Measurements from ENCODE around the gene RTKN2. TPM values are rescaled to one million over a fixed set of nuclear protein-coding genes. Genes with fewer than 3 reads are reported as not detected.

Gene RTKN2
- total and polyA plus RNA-seq, 9 of the 15 experiments (the other 6 are each of a cell fraction or from before 2014, with no cell fraction given): 0.03 to 0.11 (median 0.05) TPM; not detected in 2

DNA sequence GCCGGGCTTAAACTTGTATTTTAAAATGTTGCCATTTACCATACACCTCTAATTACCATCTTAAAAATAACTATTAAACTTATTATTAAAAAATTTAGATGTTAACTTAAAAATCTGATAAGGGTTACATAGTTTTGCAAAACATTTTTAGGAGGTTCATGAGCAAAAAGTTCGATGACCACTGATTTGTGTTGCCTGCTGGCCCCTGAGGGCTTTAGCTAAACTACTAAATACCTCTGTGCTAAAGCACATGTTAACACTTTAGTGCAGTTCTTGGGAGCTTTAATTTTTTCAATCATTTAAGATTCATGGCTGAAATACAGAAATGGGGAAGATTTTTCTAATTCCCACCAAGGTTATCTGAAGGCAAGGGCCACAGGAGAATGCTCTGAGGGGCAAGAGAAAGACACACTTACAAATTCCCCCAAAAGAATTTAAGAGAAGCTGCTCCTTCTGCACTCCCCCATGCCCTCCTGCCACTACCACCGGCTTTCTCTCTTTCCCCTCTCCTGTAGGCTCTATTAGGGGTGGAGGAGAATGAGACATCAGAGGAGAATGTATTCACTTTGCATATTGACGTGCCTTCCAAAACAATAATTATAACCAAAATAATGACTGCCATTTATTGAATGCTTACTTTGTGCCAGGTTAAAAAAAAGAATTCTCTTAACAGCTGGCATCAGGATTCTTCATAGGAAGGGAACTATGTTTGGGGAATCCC lies 106.2 kb downstream of the RTKN2 start:
- no peak for DNase-seq (ENCODE audit: extremely low read depth in 1 of 4, low spot score in 3 of 4)
- Histone ChIP-seq H3K36me3 (ENCODE audit: control insufficient read depth, insufficient read depth, low read length) (no peaks in the 10 kb centered on the region), H3K4me3 (no peak overlapping the region), H3K27me3 (ENCODE audit: control insufficient read depth in 2 of 2, insufficient read depth in 2 of 2, low read length in 2 of 2) (no peaks in the 10 kb centered on the region), H3K79me2 (ENCODE audit: control insufficient read depth, insufficient read depth, low read length) (no peaks in the 10 kb centered on the region), H2AFZ (ENCODE audit: low read depth, low read length) (no peak overlapping the region), H3K9ac (ENCODE audit: insufficient read depth in 1 of 2, low read depth in 2 of 2, low read length in 2 of 2) (no peak overlapping the region), H3K27ac (ENCODE audit: extremely low read depth, low read depth, low read length) (no peak overlapping the region), H4K20me1 (replicated peaks; ENCODE audit: control insufficient read depth, insufficient read depth, low read length) (no peaks in the 10 kb centered on the region), H3K9me3 (replicated peaks; ENCODE audit: control insufficient read depth, insufficient read depth, low read depth, low read length) (no peaks in the 10 kb centered on the region), H3K9me1 (ENCODE audit: control insufficient read depth, insufficient read depth, low read length) (no peaks in the 10 kb centered on the region), H3K4me2 (ENCODE audit: insufficient read depth, low read length) (no peak overlapping the region), H3K4me1 (replicated peaks in 1 of 2; ENCODE audit: control insufficient read depth in 2 of 2, insufficient read depth in 2 of 2, low read length in 2 of 2) (no peaks in the 10 kb centered on the region)
- TF ChIP-seq SRSF3 (IDR thresholded peaks at IDR 0.05; ENCODE audit: insufficient read depth, low read length): no peak
- no peak for TF ChIP-seq CBX8 (IDR thresholded peaks at IDR 0.05; ENCODE audit: borderline replicate concordance, extremely low read depth, low read depth, low read length, poor library complexity, severe bottlenecking)
- TF ChIP-seq KDM1A (IDR thresholded peaks at IDR 0.05): no peak
- no peak for TF ChIP-seq MAZ (CRISPR knock-in tag; conservative IDR thresholded peaks at IDR 0.05 in 1 of 2, IDR thresholded peaks at IDR 0.05 in 1 of 2)
- TF ChIP-seq HNRNPUL1 (IDR thresholded peaks at IDR 0.05; ENCODE audit: low read length): no peak
- no peak for TF ChIP-seq NCOA1 (IDR thresholded peaks at IDR 0.05; ENCODE audit: low read depth)
- TF ChIP-seq SOX6 (IDR thresholded peaks at IDR 0.05): no peak
- no peak for TF ChIP-seq ZNF212 (CRISPR knock-in tag; IDR thresholded peaks at IDR 0.05)
- TF ChIP-seq BMI1 (IDR thresholded peaks at IDR 0.05; ENCODE audit: low read length): no peak
- TF ChIP-seq RFX1 (IDR thresholded peaks at IDR 0.05): no peak
- no peak for TF ChIP-seq SMAD2 (IDR thresholded peaks at IDR 0.05; ENCODE audit: low read depth, low read length)
- no peak for FAIRE-seq
- no TSS peak for BruUV-seq (replicated peaks)
- POLR2A ChIA-PET: interaction anchor here (0.6 kb wide), 1 partner anchor 14 kb away, joined by 3 read pairs; no protein-coding TSS in a partner anchor
- 3% methylated on average over 4 of the region's 4 CpGs for WGBS (ENCODE audit: insufficient coverage, low coverage, missing lambda C conversion rate)
- intact Hi-C loops (cut with micrococcal nuclease): no loop called here
- in situ Hi-C loops (cut with MboI): no loop called here
- ATAC-seq: no peak
- CTCF ChIA-PET (ENCODE audit: low intra/inter-chr PET ratio): no interaction called here

All from K562 (cell line).